Measurements from ENCODE around the gene GNAQ.

DNA sequence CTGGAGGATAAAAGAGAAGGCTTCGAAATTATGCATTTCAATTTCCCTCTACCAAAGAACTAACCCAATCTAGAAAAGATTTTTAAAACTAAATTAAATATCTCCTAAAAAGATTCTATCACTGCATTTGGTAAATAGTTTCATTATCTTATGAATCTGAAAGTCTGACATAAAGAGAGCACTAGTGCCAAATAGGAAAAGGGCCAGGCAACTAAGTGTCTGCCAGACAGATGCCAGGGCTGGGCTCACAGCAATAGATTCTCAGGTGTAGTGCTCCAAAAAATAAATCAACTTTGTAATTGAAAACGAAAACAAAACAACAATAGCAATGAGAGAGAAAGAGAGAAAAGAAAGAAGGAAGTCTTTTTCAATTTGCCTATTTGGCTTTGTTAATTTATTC, 225.8 kb downstream of the GNAQ start:
- TF ChIP-seq, protein P1, sequence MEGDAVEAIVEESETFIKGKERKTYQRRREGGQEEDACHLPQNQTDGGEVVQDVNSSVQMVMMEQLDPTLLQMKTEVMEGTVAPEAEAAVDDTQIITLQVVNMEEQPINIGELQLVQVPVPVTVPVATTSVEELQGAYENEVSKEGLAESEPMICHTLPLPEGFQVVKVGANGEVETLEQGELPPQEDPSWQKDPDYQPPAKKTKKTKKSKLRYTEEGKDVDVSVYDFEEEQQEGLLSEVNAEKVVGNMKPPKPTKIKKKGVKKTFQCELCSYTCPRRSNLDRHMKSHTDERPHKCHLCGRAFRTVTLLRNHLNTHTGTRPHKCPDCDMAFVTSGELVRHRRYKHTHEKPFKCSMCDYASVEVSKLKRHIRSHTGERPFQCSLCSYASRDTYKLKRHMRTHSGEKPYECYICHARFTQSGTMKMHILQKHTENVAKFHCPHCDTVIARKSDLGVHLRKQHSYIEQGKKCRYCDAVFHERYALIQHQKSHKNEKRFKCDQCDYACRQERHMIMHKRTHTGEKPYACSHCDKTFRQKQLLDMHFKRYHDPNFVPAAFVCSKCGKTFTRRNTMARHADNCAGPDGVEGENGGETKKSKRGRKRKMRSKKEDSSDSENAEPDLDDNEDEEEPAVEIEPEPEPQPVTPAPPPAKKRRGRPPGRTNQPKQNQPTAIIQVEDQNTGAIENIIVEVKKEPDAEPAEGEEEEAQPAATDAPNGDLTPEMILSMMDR (conservative IDR thresholded peaks at IDR 0.05 in 1 of 2, IDR thresholded peaks at IDR 0.05 in 1 of 2; ENCODE audit: extremely low read depth in 1 of 2, insufficient read depth in 1 of 2, low read depth in 1 of 2, low read length in 2 of 2) = no peak
- no peak for TF ChIP-seq EZH2 (IDR thresholded peaks at IDR 0.05; ENCODE audit: borderline replicate concordance, low read length)
